ENCODE measurements around the gene USP21.

USP21 gene

GRCh38 chr1:161145832-161146231 is 13.5 kb upstream of the USP21 start:
- no peak for TF ChIP-seq EZH2 (IDR thresholded peaks at IDR 0.05; ENCODE audit: borderline replicate concordance, low read depth, low read length, severe bottlenecking)
- TF ChIP-seq CTCF (IDR thresholded peaks at IDR 0.05; ENCODE audit: borderline replicate concordance, extremely low read depth, low read length, poor library complexity, severe bottlenecking): no peak

GRCh38 chr1:161153176-161153575 is 6.1 kb upstream of the USP21 start:
- TF ChIP-seq EZH2 (IDR thresholded peaks at IDR 0.05; ENCODE audit: borderline replicate concordance, low read depth, low read length, severe bottlenecking) (no peak), CTCF (IDR thresholded peaks at IDR 0.05; ENCODE audit: borderline replicate concordance, extremely low read depth, low read length, poor library complexity, severe bottlenecking) (no peak)
- Histone ChIP-seq H2AFZ (ENCODE audit: low read depth, low read length) (peak overlapping the region; percentile 99), H3K4me1 (ENCODE audit: insufficient read depth, low read length) (peaks cover 28% of the 10 kb centered on the region), H3K4me3 (ENCODE audit: low read depth in 1 of 2, low read length in 2 of 2) (peak overlapping the region; percentile 80 to 82; a peak in 3 of 4 replicates), H3K9me3 (ENCODE audit: insufficient read depth, low read length, severe bottlenecking) (no peaks in the 10 kb centered on the region), H3K4me2 (ENCODE audit: insufficient read depth, low read length) (peak overlapping the region; percentile 75), H3K36me3 (ENCODE audit: insufficient read depth, low read length) (peaks cover 12% of the 10 kb centered on the region), H4K20me1 (ENCODE audit: insufficient read depth, low read length) (no peaks in the 10 kb centered on the region), H3K27ac (ENCODE audit: low read length) (peak overlapping the region; percentile 100), H3K27me3 (ENCODE audit: insufficient read depth, low read length, poor library complexity) (no peaks in the 10 kb centered on the region), H3K79me2 (ENCODE audit: insufficient read depth, low read length) (peaks cover 23% of the 10 kb centered on the region), H3K9ac (ENCODE audit: low read depth, low read length) (peak overlapping the region; percentile 84)
- peak; percentile 27 for ATAC-seq (ENCODE audit: insufficient read depth, low read depth)
- no peak for DNase-seq

More at GRCh38 chr1:161145832-161146231, 13.5 kb upstream of the USP21 start:
- Histone ChIP-seq H3K36me3 (ENCODE audit: insufficient read depth, low read length) (no peaks in the 10 kb centered on the region), H3K27me3 (ENCODE audit: insufficient read depth, low read length, poor library complexity) (no peaks in the 10 kb centered on the region), H3K4me3 (ENCODE audit: low read depth in 1 of 2, low read length in 2 of 2) (no peak overlapping the region), H4K20me1 (ENCODE audit: insufficient read depth, low read length) (no peaks in the 10 kb centered on the region), H3K4me2 (ENCODE audit: insufficient read depth, low read length) (no peak overlapping the region), H3K9ac (ENCODE audit: low read depth, low read length) (no peak overlapping the region), H3K9me3 (ENCODE audit: insufficient read depth, low read length, severe bottlenecking) (no peaks in the 10 kb centered on the region), H3K79me2 (ENCODE audit: insufficient read depth, low read length) (no peaks in the 10 kb centered on the region), H3K4me1 (ENCODE audit: insufficient read depth, low read length) (no peaks in the 10 kb centered on the region), H2AFZ (ENCODE audit: low read depth, low read length) (no peak overlapping the region), H3K27ac (ENCODE audit: low read length) (no peak overlapping the region)
- DNase-seq: no peak
- no peak for ATAC-seq (ENCODE audit: insufficient read depth, low read depth)

GRCh38 chr1:161153682-161154337 is 5.5 kb upstream of the USP21 start, which contains the start of gene UFC1:
UFC1 (plus strand) TSS chr1:161153978; CDS start chr1:161153998, 20 bp downstream.
- Histone ChIP-seq H3K27me3 (ENCODE audit: insufficient read depth, low read length, poor library complexity) (no peaks in the 10 kb centered on the region), H3K9ac (ENCODE audit: low read depth, low read length) (peak within 1 kb of the TSS; percentile 84), H3K36me3 (ENCODE audit: insufficient read depth, low read length) (peaks cover 19% of the 10 kb centered on the region), H2AFZ (ENCODE audit: low read depth, low read length) (peak within 1 kb of the TSS; percentile 99), H3K79me2 (ENCODE audit: insufficient read depth, low read length) (peaks cover 23% of the 10 kb centered on the region), H3K4me3 (ENCODE audit: low read depth in 1 of 2, low read length in 2 of 2) (peak within 1 kb of the TSS; percentile 80 to 82), H3K4me2 (ENCODE audit: insufficient read depth, low read length) (peak within 1 kb of the TSS; percentile 75), H3K27ac (ENCODE audit: low read length) (peak within 1 kb of the TSS; percentile 100), H3K4me1 (ENCODE audit: insufficient read depth, low read length) (peaks cover 35% of the 10 kb centered on the region), H3K9me3 (ENCODE audit: insufficient read depth, low read length, severe bottlenecking) (no peaks in the 10 kb centered on the region), H4K20me1 (ENCODE audit: insufficient read depth, low read length) (no peaks in the 10 kb centered on the region)
- TF ChIP-seq CTCF (IDR thresholded peaks at IDR 0.05; ENCODE audit: borderline replicate concordance, extremely low read depth, low read length, poor library complexity, severe bottlenecking) (no peak), EZH2 (IDR thresholded peaks at IDR 0.05; ENCODE audit: borderline replicate concordance, low read depth, low read length, severe bottlenecking) (no peak)
- ATAC-seq (ENCODE audit: insufficient read depth, low read depth): peak; percentile 97
- peak; percentile 88 for DNase-seq
